Heart left ventricle (tissue), 13 donors: Measurements from ENCODE around the gene MYO1E.

Experiments
- POLR2A ChIP-seq, 2 donors: fragments of 450-650 bp; IDR thresholded peaks; one replicate each; pipeline ENCODE4 v1.6.1; 2017; ENCODE audit warnings: antibody characterized with exemption in 2 of 2, mild to moderate bottlenecking in 2 of 2, moderate library complexity in 2 of 2
- TF ChIP-seq, protein P1 (sequence below), 12 donors: fragments of 200-600 bp; sonication (generic) in 4 of 12; IDR thresholded peaks; one replicate each; pipeline versions ENCODE4 v1.5.0 to v1.8.0; 2018 to 2022; ENCODE audit warnings: antibody characterized with exemption in 12 of 12, mild to moderate bottlenecking in 5 of 12
- donor health status: ischemic (EF 13 %, LVEDD 7.1; RV severe dilation, severe dysfunction).
- donor health status: DM: no; HTN: yes; CAD: no.
- donor health status: DM: no; HTN: no; CAD: no.
- donor health status: ischemic (EF 25% LVEDD 6.9; RV normal size, moderate dysfunction).
- donor health status: ischemic (EF 25% LVEDD 5.7; RV mildly dilated, moderate dysfunction).
- donor health status: ischemic (EF 35%, LVEDD 5.7; RV mildly dilated, moderate dysfunction).
- donor health status: nonischemic (EF 11% LVEDD 7.7; RV severe dilation, severe dysfunction).
- donor health status: DM: yes; HTN: yes; CAD: no.
- donor health status: PGD.
- donor health status: ischemic (EF 29% LVEDD 5.4; RV normal size, mild dysfunction).
- donor health status: nonischemic (EF 23%, LVEDD 6.1; RV moderate dilation, normal function).

GRCh38 chr15:59245559-59245958 is 127.1 kb downstream of the MYO1E start:
- TF ChIP-seq POLR2A (IDR thresholded peaks at IDR 0.05): no peak
- TF ChIP-seq, protein P1, sequence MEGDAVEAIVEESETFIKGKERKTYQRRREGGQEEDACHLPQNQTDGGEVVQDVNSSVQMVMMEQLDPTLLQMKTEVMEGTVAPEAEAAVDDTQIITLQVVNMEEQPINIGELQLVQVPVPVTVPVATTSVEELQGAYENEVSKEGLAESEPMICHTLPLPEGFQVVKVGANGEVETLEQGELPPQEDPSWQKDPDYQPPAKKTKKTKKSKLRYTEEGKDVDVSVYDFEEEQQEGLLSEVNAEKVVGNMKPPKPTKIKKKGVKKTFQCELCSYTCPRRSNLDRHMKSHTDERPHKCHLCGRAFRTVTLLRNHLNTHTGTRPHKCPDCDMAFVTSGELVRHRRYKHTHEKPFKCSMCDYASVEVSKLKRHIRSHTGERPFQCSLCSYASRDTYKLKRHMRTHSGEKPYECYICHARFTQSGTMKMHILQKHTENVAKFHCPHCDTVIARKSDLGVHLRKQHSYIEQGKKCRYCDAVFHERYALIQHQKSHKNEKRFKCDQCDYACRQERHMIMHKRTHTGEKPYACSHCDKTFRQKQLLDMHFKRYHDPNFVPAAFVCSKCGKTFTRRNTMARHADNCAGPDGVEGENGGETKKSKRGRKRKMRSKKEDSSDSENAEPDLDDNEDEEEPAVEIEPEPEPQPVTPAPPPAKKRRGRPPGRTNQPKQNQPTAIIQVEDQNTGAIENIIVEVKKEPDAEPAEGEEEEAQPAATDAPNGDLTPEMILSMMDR (IDR thresholded peaks at IDR 0.05): no peak
